Trophoblast cell (in vitro differentiated cells and primary cell): ENCODE results near the gene TENM3.

Experiments
- DNase-seq, 2 donors: peaks; one replicate each; pipeline ENCODE4 v3.0.0-alpha.2; 2016
- H2AFZ ChIP-seq: 2 replicates; pipeline ENCODE4 v1.6.1; 2013; ENCODE audit warnings: low read length, moderate library complexity, mild to moderate bottlenecking; ENCODE audit not compliant: insufficient read depth, poor library complexity
- H2AK5ac ChIP-seq: 2 replicates; pipeline ENCODE4 v1.6.1; 2013; ENCODE audit warnings: mild to moderate bottlenecking, low read length
- H2BK120ac ChIP-seq: 2 replicates; pipeline ENCODE4 v1.6.1; 2013; ENCODE audit warnings: low read length, mild to moderate bottlenecking, moderate library complexity; ENCODE audit not compliant: insufficient read depth, poor library complexity
- H2BK12ac ChIP-seq: 2 replicates; pipeline ENCODE4 v1.6.1; 2013; ENCODE audit warnings: mild to moderate bottlenecking, low read length, moderate library complexity
- H2BK5ac ChIP-seq: 2 replicates; pipeline ENCODE4 v1.6.1; 2013; ENCODE audit warnings: low read length, low read depth, moderate library complexity, mild to moderate bottlenecking; ENCODE audit not compliant: poor library complexity
- H3K14ac ChIP-seq: 2 replicates; pipeline ENCODE4 v1.6.1; 2013; ENCODE audit warnings: mild to moderate bottlenecking, low read length
- H3K18ac ChIP-seq: 2 replicates; pipeline ENCODE4 v1.6.1; 2013; ENCODE audit warnings: mild to moderate bottlenecking, low read length
- H3K23ac ChIP-seq: 2 replicates; pipeline ENCODE4 v1.6.1; 2013; ENCODE audit warnings: low read length
- H3K27ac ChIP-seq: 2 replicates; pipeline ENCODE4 v1.5.1; 2013; ENCODE audit warnings: low read depth, mild to moderate bottlenecking, inconsistent platforms, low read length, moderate library complexity
- H3K27me3 ChIP-seq: 2 replicates; pipeline ENCODE4 v1.6.1; 2013; ENCODE audit warnings: inconsistent platforms, mild to moderate bottlenecking, low read length, moderate library complexity; ENCODE audit not compliant: insufficient read depth
- H3K36me3 ChIP-seq, 2 experiments: 1 replicate in 1 of 2; 2 replicates in 1 of 2; pipeline ENCODE4 v1.6.1; 2013; ENCODE audit warnings: low read length in 2 of 2, mild to moderate bottlenecking in 2 of 2, moderate library complexity in 1 of 2; ENCODE audit not compliant: insufficient read depth in 2 of 2, control insufficient read depth in 1 of 2
- H3K4ac ChIP-seq: 2 replicates; pipeline ENCODE4 v1.6.1; 2013; ENCODE audit warnings: low read depth, mild to moderate bottlenecking, low read length, moderate library complexity
- H3K4me1 ChIP-seq, 2 experiments: 1 replicate in 1 of 2; 2 replicates in 1 of 2; pipeline ENCODE4 v1.6.1; 2013; ENCODE audit warnings: low read length in 2 of 2, mild to moderate bottlenecking in 2 of 2, moderate library complexity in 1 of 2; ENCODE audit not compliant: insufficient read depth in 2 of 2, control insufficient read depth in 1 of 2
- H3K4me2 ChIP-seq: 2 replicates; pipeline ENCODE4 v1.6.1; 2013; ENCODE audit warnings: inconsistent platforms, mild to moderate bottlenecking, low read length, moderate library complexity
- H3K4me3 ChIP-seq: 2 replicates; pipeline ENCODE4 v1.5.1; 2013; ENCODE audit warnings: mild to moderate bottlenecking, low read depth, low read length, inconsistent platforms
- H3K79me1 ChIP-seq: one replicate; pipeline ENCODE4 v1.6.1; 2013; ENCODE audit warnings: low read length
- H3K79me2 ChIP-seq: 2 replicates; pipeline ENCODE4 v1.6.1; 2013; ENCODE audit warnings: low read length, mild to moderate bottlenecking; ENCODE audit not compliant: control insufficient read depth, insufficient read depth, poor library complexity
- H3K9ac ChIP-seq: 2 replicates; pipeline ENCODE4 v1.6.1; 2013; ENCODE audit warnings: mild to moderate bottlenecking, low read length
- H3K9me3 ChIP-seq: 2 replicates; pipeline ENCODE4 v1.6.1; 2013; ENCODE audit warnings: low read depth, mild to moderate bottlenecking, control low read depth, inconsistent platforms, low read length; ENCODE audit not compliant: insufficient read depth
- H4K12ac ChIP-seq: 2 replicates; pipeline ENCODE4 v1.6.1; 2013; ENCODE audit warnings: low read depth, mild to moderate bottlenecking, low read length, moderate library complexity
- H4K8ac ChIP-seq: 2 replicates; pipeline ENCODE4 v1.6.1; 2013; ENCODE audit warnings: low read depth, mild to moderate bottlenecking, low read length, moderate library complexity
- H4K91ac ChIP-seq: one replicate; pipeline ENCODE4 v1.6.1; 2013; ENCODE audit warnings: low read depth, mild to moderate bottlenecking, low read length, moderate library complexity
- WGBS: extraction: QIAGEN DNeasy Blood & Tissue Kit; methylation state at CpG from one replicate; pipeline ENCODE4 v1.1.7; 2013; ENCODE audit warnings: missing lambda C conversion rate; ENCODE audit not compliant: insufficient read length, insufficient coverage; ENCODE audit errors: extremely low coverage; 5-methylcytosine and 5-hydroxymethylcytosine counted together

The TENM3 gene

GRCh38 chr4:182271731-182272130, 28.5 kb downstream of the TENM3 start:
- Histone ChIP-seq H3K27me3 (no peaks in the 10 kb centered on the region), H3K14ac (no peak overlapping the region)

GRCh38 chr4:182272151-182272550, 28.9 kb downstream of the TENM3 start:
- Histone ChIP-seq H3K23ac (no peak overlapping the region), H4K8ac (no peak overlapping the region), H3K9ac (no peak overlapping the region), H3K79me2 (peaks cover 2% of the 10 kb centered on the region), H3K4me3 (no peak overlapping the region), H3K4me1 (peaks cover 6 to 7% of the 10 kb centered on the region in 2 experiments), H2BK120ac (no peak overlapping the region), H3K27me3 (no peaks in the 10 kb centered on the region), H3K14ac (no peak overlapping the region), H4K91ac (no peak overlapping the region), H3K27ac (no peak overlapping the region), H3K4me2 (no peak overlapping the region), H3K79me1 (peaks cover 3% of the 10 kb centered on the region), H3K4ac (no peak overlapping the region), H3K36me3 (peaks cover 2 to 8% of the 10 kb centered on the region in 2 experiments), H2AFZ (no peak overlapping the region), H3K9me3 (no peaks in the 10 kb centered on the region), H2BK12ac (no peak overlapping the region), H2BK5ac (no peak overlapping the region), H4K12ac (no peak overlapping the region), H2AK5ac (no peak overlapping the region), H3K18ac (no peak overlapping the region)
- DNase-seq, result no peak
- no CpG with 5 or more reads among the region's 7 CpGs for WGBS

More at GRCh38 chr4:182271731-182272130, 28.5 kb downstream of the TENM3 start:
- Histone ChIP-seq H3K4ac (no peak overlapping the region), H3K4me1 (peaks cover 6 to 7% of the 10 kb centered on the region in 2 experiments), H3K9me3 (no peaks in the 10 kb centered on the region), H2AK5ac (no peak overlapping the region), H3K4me2 (no peak overlapping the region), H3K18ac (no peak overlapping the region), H2BK5ac (no peak overlapping the region), H2BK12ac (no peak overlapping the region), H3K27ac (no peak overlapping the region), H4K8ac (no peak overlapping the region), H3K79me2 (peaks cover 2% of the 10 kb centered on the region), H2BK120ac (no peak overlapping the region), H3K36me3 (peaks cover 2 to 8% of the 10 kb centered on the region in 2 experiments), H3K9ac (no peak overlapping the region), H3K4me3 (no peak overlapping the region), H3K23ac (no peak overlapping the region), H4K12ac (no peak overlapping the region), H3K79me1 (peaks cover 3% of the 10 kb centered on the region), H4K91ac (no peak overlapping the region), H2AFZ (no peak overlapping the region)
- DNase-seq, result no peak
- no CpG with 5 or more reads among the region's 10 CpGs for WGBS

DNA sequence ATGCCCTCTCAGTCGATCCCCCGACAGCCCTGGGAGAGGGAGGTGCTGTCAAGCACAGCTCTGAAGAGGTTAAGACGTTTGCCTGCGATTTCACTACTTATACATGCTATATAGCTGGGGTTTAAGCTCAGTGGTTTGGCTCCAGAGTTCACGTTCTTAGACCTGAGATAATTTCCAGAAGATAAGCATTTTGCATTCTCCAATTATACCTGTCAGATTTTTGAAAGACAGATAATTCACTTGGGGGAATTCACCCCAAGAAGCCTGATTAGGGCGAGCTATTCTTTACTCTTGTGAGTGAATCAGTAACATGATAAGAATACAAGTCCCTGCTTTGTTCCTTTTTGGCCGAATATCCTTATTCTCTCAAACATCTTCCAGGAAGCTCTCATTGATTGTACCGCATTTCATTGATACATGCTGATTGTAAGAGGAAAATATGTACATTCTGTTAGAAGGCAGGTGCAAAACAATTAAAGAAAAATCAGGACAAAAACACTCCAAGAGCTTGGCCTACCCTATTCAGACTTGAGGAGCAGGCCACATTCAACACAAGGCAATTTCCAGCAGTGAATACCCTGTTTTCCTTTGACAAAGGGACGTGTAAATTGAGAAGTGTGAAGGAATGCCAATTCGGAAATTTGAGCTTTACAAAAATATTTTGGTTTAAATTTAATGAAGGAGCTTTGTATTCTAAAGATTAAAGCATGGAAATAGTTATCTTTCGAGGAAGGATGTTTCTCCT, 30.2 kb downstream of the TENM3 start:
- Histone ChIP-seq H3K9ac (no peak overlapping the region), H4K12ac (no peak overlapping the region), H3K18ac (no peak overlapping the region), H3K79me2 (peaks cover 2% of the 10 kb centered on the region), H2AFZ (no peak overlapping the region), H2AK5ac (no peak overlapping the region), H3K27me3 (no peaks in the 10 kb centered on the region), H2BK120ac (no peak overlapping the region), H3K4me3 (no peak overlapping the region), H3K36me3 (peaks cover 2 to 8% of the 10 kb centered on the region in 2 experiments), H3K79me1 (peaks cover 3% of the 10 kb centered on the region), H3K23ac (no peak overlapping the region), H2BK5ac (no peak overlapping the region), H3K4me2 (no peak overlapping the region), H3K4ac (peak overlapping the region; percentile 1), H4K8ac (no peak overlapping the region), H3K9me3 (no peaks in the 10 kb centered on the region), H3K14ac (no peak overlapping the region), H3K4me1 (peaks cover 6 to 7% of the 10 kb centered on the region in 2 experiments), H3K27ac (no peak overlapping the region), H4K91ac (no peak overlapping the region), H2BK12ac (no peak overlapping the region)
- DNase-seq, result no peak
- no CpG with 5 or more reads among the region's 11 CpGs for WGBS

GRCh38 chr4:182276210-182277109, 33.3 kb downstream of the TENM3 start:
- Histone ChIP-seq H3K79me2 (peaks cover 2% of the 10 kb centered on the region), H4K12ac (no peak overlapping the region), H3K9ac (no peak overlapping the region), H4K8ac (no peak overlapping the region), H3K79me1 (peaks cover 3% of the 10 kb centered on the region), H3K4me3 (no peak overlapping the region), H4K91ac (no peak overlapping the region), H3K27ac (no peak overlapping the region), H2BK120ac (no peak overlapping the region), H3K23ac (no peak overlapping the region), H3K9me3 (no peaks in the 10 kb centered on the region), H2AFZ (no peak overlapping the region), H3K27me3 (no peaks in the 10 kb centered on the region), H3K4me2 (no peak overlapping the region), H3K36me3 (peaks cover 2 to 10% of the 10 kb centered on the region in 2 experiments), H3K4ac (no peak overlapping the region), H2BK12ac (no peak overlapping the region), H3K14ac (no peak overlapping the region), H3K4me1 (peaks cover 6 to 7% of the 10 kb centered on the region in 2 experiments), H2BK5ac (no peak overlapping the region), H2AK5ac (no peak overlapping the region), H3K18ac (no peak overlapping the region)
- no CpG with 5 or more reads among the region's 11 CpGs for WGBS
- DNase-seq, result no peak
